HL-60 (cell line): ENCODE measurements around the gene ADTRP.

ENCODE experiments used
- POLR2AphosphoS5 ChIP-seq: IDR thresholded peaks from 2 replicates; pipeline ENCODE4 v1.6.1; 2012; ENCODE audit warnings: low read depth
- SPI1 ChIP-seq: IDR thresholded peaks from 2 replicates; pipeline ENCODE4 v1.6.1; 2012; ENCODE audit warnings: low read depth, mild to moderate bottlenecking, borderline replicate concordance
- TF ChIP-seq, protein P1 (sequence below): IDR thresholded peaks from one replicate; pipeline ENCODE4 v1.5.1; 2011; ENCODE audit warnings: low read length, control low read depth, inconsistent platforms; ENCODE audit not compliant: insufficient read depth
- TF ChIP-seq, protein P2 (sequence below): IDR thresholded peaks from 2 replicates; pipeline ENCODE4 v1.6.1; 2012; ENCODE audit warnings: low read depth; ENCODE audit not compliant: insufficient replicate concordance

DNA sequence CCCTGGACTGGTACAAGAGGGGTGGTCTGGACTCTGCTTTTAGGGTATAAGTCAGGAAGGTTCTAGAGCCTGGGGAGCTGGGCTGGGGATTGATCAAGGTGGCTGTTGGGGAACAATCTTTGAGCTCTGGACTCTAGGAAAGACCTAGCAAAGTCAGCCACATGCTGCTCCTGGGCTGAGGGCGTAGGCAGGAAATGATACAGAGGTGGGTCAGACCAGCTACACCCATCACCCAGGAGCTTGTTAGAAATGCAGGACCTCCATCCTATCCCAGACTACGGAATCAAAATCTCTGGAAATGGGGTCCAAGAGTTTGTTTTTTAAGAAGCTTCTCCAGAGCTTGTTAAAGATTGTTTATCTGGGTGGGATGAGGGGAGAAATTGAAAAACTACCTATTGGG, 9.4 kb downstream of the ADTRP start:
- TF ChIP-seq, protein P1, sequence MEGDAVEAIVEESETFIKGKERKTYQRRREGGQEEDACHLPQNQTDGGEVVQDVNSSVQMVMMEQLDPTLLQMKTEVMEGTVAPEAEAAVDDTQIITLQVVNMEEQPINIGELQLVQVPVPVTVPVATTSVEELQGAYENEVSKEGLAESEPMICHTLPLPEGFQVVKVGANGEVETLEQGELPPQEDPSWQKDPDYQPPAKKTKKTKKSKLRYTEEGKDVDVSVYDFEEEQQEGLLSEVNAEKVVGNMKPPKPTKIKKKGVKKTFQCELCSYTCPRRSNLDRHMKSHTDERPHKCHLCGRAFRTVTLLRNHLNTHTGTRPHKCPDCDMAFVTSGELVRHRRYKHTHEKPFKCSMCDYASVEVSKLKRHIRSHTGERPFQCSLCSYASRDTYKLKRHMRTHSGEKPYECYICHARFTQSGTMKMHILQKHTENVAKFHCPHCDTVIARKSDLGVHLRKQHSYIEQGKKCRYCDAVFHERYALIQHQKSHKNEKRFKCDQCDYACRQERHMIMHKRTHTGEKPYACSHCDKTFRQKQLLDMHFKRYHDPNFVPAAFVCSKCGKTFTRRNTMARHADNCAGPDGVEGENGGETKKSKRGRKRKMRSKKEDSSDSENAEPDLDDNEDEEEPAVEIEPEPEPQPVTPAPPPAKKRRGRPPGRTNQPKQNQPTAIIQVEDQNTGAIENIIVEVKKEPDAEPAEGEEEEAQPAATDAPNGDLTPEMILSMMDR: no peak
- TF ChIP-seq SPI1: no peak
- TF ChIP-seq POLR2AphosphoS5: no peak
- TF ChIP-seq, protein P2, sequence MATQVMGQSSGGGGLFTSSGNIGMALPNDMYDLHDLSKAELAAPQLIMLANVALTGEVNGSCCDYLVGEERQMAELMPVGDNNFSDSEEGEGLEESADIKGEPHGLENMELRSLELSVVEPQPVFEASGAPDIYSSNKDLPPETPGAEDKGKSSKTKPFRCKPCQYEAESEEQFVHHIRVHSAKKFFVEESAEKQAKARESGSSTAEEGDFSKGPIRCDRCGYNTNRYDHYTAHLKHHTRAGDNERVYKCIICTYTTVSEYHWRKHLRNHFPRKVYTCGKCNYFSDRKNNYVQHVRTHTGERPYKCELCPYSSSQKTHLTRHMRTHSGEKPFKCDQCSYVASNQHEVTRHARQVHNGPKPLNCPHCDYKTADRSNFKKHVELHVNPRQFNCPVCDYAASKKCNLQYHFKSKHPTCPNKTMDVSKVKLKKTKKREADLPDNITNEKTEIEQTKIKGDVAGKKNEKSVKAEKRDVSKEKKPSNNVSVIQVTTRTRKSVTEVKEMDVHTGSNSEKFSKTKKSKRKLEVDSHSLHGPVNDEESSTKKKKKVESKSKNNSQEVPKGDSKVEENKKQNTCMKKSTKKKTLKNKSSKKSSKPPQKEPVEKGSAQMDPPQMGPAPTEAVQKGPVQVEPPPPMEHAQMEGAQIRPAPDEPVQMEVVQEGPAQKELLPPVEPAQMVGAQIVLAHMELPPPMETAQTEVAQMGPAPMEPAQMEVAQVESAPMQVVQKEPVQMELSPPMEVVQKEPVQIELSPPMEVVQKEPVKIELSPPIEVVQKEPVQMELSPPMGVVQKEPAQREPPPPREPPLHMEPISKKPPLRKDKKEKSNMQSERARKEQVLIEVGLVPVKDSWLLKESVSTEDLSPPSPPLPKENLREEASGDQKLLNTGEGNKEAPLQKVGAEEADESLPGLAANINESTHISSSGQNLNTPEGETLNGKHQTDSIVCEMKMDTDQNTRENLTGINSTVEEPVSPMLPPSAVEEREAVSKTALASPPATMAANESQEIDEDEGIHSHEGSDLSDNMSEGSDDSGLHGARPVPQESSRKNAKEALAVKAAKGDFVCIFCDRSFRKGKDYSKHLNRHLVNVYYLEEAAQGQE: no peak
